Measurements from ENCODE around the gene FIBP. TPM values are rescaled to one million over a fixed set of nuclear protein-coding genes. Genes with fewer than 3 reads are reported as not detected.

The FIBP gene
- total RNA-seq, 4 donors from 2014 or later: 33.2 to 74.3 (median 48.6) TPM

- WGBS: 0% methylated on average over 2 of the region's 49 CpGs
- Histone ChIP-seq H3K27me3 (no peaks in the 10 kb centered on the region), H3K4me1 (peaks cover 40 to 75% (median 67%) of the 10 kb centered on the region in 4 donors), H3K9me3 (no peaks in the 10 kb centered on the region), H3K27ac (replicated peaks in 1 of 4) (peak overlapping the region; percentile 98 to 100 (median 98)), H3K4me3 (peak overlapping the region; percentile 98 to 100 (median 99)), H3K36me3 (peaks cover 25 to 56% (median 47%) of the 10 kb centered on the region in 4 donors)
- intact Hi-C loops (cut with DNase I): no loop called here
- no peak for TF ChIP-seq EP300 (IDR thresholded peaks at IDR 0.05)
- no peak for TF ChIP-seq POLR2A (IDR thresholded peaks at IDR 0.05; ENCODE audit: low read depth)
- no peak for DNase-seq (ENCODE audit: extremely low spot score)
These were observed 30.8 kb downstream of the FIBP start for GRCh38 chr11:65857500-65857852.

- H3K4me1 ChIP-seq: peaks cover 34 to 70% (median 64%) of the 10 kb centered on the region in 4 donors
These were observed 31.4 kb downstream of the FIBP start for GRCh38 chr11:65856689-65857499.

GRCh38 chr11:65855927-65856363 is 32.3 kb downstream of the FIBP start:
- intact Hi-C loops (cut with DNase I): no loop called here
- Histone ChIP-seq H3K27ac (replicated peaks in 1 of 4) (peak overlapping the region in 2 of 4 donors; percentile 98 to 100), H3K4me1 (peaks cover 25 to 61% (median 54%) of the 10 kb centered on the region in 4 donors), H3K27me3 (no peaks in the 10 kb centered on the region), H3K9me3 (peaks cover 0 to 8% (median 3%) of the 10 kb centered on the region in 4 donors), H3K4me3 (peak overlapping the region; percentile 98 to 100 (median 99)), H3K36me3 (peaks cover 22 to 59% (median 53%) of the 10 kb centered on the region in 4 donors)
- TF ChIP-seq EP300 (IDR thresholded peaks at IDR 0.05) (no peak), POLR2A (IDR thresholded peaks at IDR 0.05; ENCODE audit: low read depth) (no peak), POLR2AphosphoS5 (IDR thresholded peaks at IDR 0.05) (no peak), CTCF (IDR thresholded peaks at IDR 0.05) (no peak)
- 77% methylated on average over 15 of the region's 15 CpGs for WGBS
- DNase-seq (ENCODE audit: extremely low spot score): no peak

More at GRCh38 chr11:65856689-65857499, 31.4 kb downstream of the FIBP start:
- DNase-seq (ENCODE audit: extremely low spot score): peak; percentile 96
- peak overlapping the region; percentile 98 to 100 (median 98) for H3K27ac ChIP-seq (replicated peaks in 1 of 4)
- H3K36me3 ChIP-seq: peaks cover 22 to 56% (median 47%) of the 10 kb centered on the region in 4 donors
- intact Hi-C loops (cut with DNase I): no loop called here
- TF ChIP-seq POLR2A (IDR thresholded peaks at IDR 0.05; ENCODE audit: low read depth) (peak; percentile 78), EP300 (IDR thresholded peaks at IDR 0.05) (peak; percentile 72), POLR2AphosphoS5 (IDR thresholded peaks at IDR 0.05) (peak; percentile 84 to 90), CTCF (IDR thresholded peaks at IDR 0.05) (no peak)
- H3K27me3 ChIP-seq: no peaks in the 10 kb centered on the region
- peak overlapping the region; percentile 98 to 100 (median 99) for H3K4me3 ChIP-seq
- WGBS: 5% methylated on average over 26 of the region's 57 CpGs
- no peaks in the 10 kb centered on the region for H3K9me3 ChIP-seq

GRCh38 chr11:65854852-65855837 is 33.1 kb downstream of the FIBP start:
- no peaks in the 10 kb centered on the region for H3K27me3 ChIP-seq
- no peak overlapping the region for H3K4me3 ChIP-seq
- H3K4me1 ChIP-seq: peaks cover 25 to 60% (median 52%) of the 10 kb centered on the region in 4 donors
- peaks cover 0 to 9% (median 3%) of the 10 kb centered on the region in 4 donors for H3K9me3 ChIP-seq
- intact Hi-C loops (cut with DNase I): no loop called here
- 78% methylated on average over 11 of the region's 15 CpGs for WGBS
- H3K36me3 ChIP-seq: peaks cover 22 to 65% (median 60%) of the 10 kb centered on the region in 4 donors
- H3K27ac ChIP-seq (replicated peaks in 1 of 4): peak overlapping the region in 1 of 4 donors; percentile 100
- TF ChIP-seq CTCF (IDR thresholded peaks at IDR 0.05) (no peak), EP300 (IDR thresholded peaks at IDR 0.05) (no peak), POLR2A (IDR thresholded peaks at IDR 0.05; ENCODE audit: low read depth) (no peak), POLR2AphosphoS5 (IDR thresholded peaks at IDR 0.05) (no peak)
- DNase-seq (ENCODE audit: extremely low spot score): no peak
